ENCODE data around the gene EEA1. TPM values are rescaled to one million over a fixed set of nuclear protein-coding genes. Genes with fewer than 3 reads are reported as not detected.

Gene EEA1
- total and polyA plus RNA-seq, 2 of the 8 experiments (the other 6 are each of a cell fraction or from before 2014, with no cell fraction given), result 1.0 to 18.8 TPM

DNA sequence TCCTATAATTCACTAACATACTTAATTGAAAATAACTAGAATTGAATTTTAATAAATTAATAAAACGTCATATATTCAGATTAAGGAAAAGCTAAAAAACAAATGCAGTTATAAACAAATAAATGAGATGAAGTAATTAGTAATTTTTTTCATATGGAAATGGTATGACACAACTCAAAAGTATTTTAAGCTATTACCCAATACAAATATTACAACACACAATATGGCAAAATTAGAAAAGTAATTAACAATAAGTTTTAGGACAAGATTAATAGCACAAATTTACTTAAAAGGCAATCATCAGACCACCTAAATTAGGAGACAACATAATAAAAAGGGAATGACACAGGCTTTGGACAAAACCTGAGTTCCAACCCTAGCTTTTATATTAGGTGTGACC lies 81.7 kb downstream of the EEA1 start:
- Histone ChIP-seq H4K20me1 (replicated peaks in 1 of 2; ENCODE audit: control insufficient read depth in 1 of 2, insufficient read depth in 2 of 2, low read length in 2 of 2) (no peaks in the 10 kb centered on the region), H3K36me3 (ENCODE audit: control insufficient read depth in 2 of 4, insufficient read depth in 4 of 4, low read length in 3 of 4) (peaks cover 0 to 3% (median 0%) of the 10 kb centered on the region in 4 experiments; a peak in 1 of 8 replicates), H4K5ac (ENCODE audit: insufficient read length, low read depth, low read length) (no peak overlapping the region), H4K91ac (replicated peaks; ENCODE audit: insufficient read length, low read length) (no peak overlapping the region), H3K23me2 (ENCODE audit: low read depth, low read length) (no peaks in the 10 kb centered on the region), H3K27me3 (replicated peaks in 1 of 4; ENCODE audit: control insufficient read depth in 3 of 4, extremely low read depth in 1 of 4, insufficient read depth in 3 of 4, low read length in 3 of 4) (no peaks in the 10 kb centered on the region), H3K56ac (replicated peaks; ENCODE audit: insufficient read length, low read depth, low read length) (no peak overlapping the region), H2BK20ac (ENCODE audit: low read length) (no peak overlapping the region), H3K14ac (ENCODE audit: insufficient read length) (no peak overlapping the region), H3K18ac (ENCODE audit: extremely low read depth, low read length) (no peak overlapping the region), H2BK5ac (ENCODE audit: low read depth, low read length) (no peak overlapping the region), H2AK5ac (ENCODE audit: low read depth, low read length) (no peak overlapping the region), H2BK15ac (ENCODE audit: low read length) (no peak overlapping the region), H2AFZ (ENCODE audit: low read length) (no peak overlapping the region), H3K4me2 (ENCODE audit: insufficient read depth in 1 of 2, low read depth in 2 of 2, low read length in 2 of 2) (no peak overlapping the region), H3K9ac (replicated peaks in 1 of 4; ENCODE audit: extremely low read depth in 1 of 4, low read depth in 3 of 4, low read length in 3 of 4) (no peak overlapping the region), H2BK12ac (ENCODE audit: low read depth, low read length) (no peak overlapping the region), H2BK120ac (replicated peaks; ENCODE audit: low read depth, low read length) (no peak overlapping the region), H3K4me3 (ENCODE audit: extremely low read depth in 1 of 4, insufficient read depth in 2 of 4, low read depth in 3 of 4, low read length in 4 of 4) (no peak overlapping the region), H3K4me1 (replicated peaks in 1 of 4; ENCODE audit: control insufficient read depth in 3 of 4, insufficient read depth in 4 of 4, low read length in 3 of 4) (no peaks in the 10 kb centered on the region), H3K4ac (replicated peaks; ENCODE audit: insufficient read length, low read depth, low read length) (no peak overlapping the region), H3K9me3 (ENCODE audit: insufficient read depth in 2 of 2, low read depth in 1 of 2, low read length in 1 of 2) (no peaks in the 10 kb centered on the region), H3K79me2 (ENCODE audit: control insufficient read depth in 1 of 2, insufficient read depth in 2 of 2, low read length in 2 of 2) (no peaks in the 10 kb centered on the region), H3K27ac (ENCODE audit: low read depth, low read length) (no peak overlapping the region), H4K8ac (ENCODE audit: extremely low read depth, insufficient read depth, low read length) (no peak overlapping the region), H3K79me1 (ENCODE audit: low read depth, low read length) (no peaks in the 10 kb centered on the region), H3K23ac (ENCODE audit: insufficient read length) (no peak overlapping the region)
- CTCF ChIA-PET (ENCODE audit: partially characterized antibody), result interaction anchor here (0.8 kb wide), 1 partner anchor 15 kb away, joined by 3 read pairs; no protein-coding TSS in a partner anchor
- POLR2A ChIA-PET (ENCODE audit: partially characterized antibody), result no interaction called here
- no peak for DNase-seq (ENCODE audit: low read depth in 1 of 2, low spot score in 2 of 2)
- no peak for FAIRE-seq
- TF ChIP-seq POLR2AphosphoS5 (IDR thresholded peaks at IDR 0.05; ENCODE audit: low read depth, low read length) (no peak), SIX5 (IDR thresholded peaks at IDR 0.05; ENCODE audit: low read depth, low read length) (no peak), CTBP2 (IDR thresholded peaks at IDR 0.05; ENCODE audit: borderline replicate concordance, insufficient read depth, insufficient read length, low read length) (no peak), EGR1 (IDR thresholded peaks at IDR 0.05; ENCODE audit: borderline replicate concordance, low read depth, low read length) (no peak), RXRA (IDR thresholded peaks at IDR 0.05; ENCODE audit: insufficient read depth, low read depth, low read length) (no peak), ASH2L (IDR thresholded peaks at IDR 0.05; ENCODE audit: low read length) (no peak), CBX5 (IDR thresholded peaks at IDR 0.05; ENCODE audit: low read depth, low read length) (no peak), ZNF274 (IDR thresholded peaks at IDR 0.05; ENCODE audit: borderline replicate concordance, extremely low read depth, low read length) (no peak), TAF7 (optimal IDR thresholded peaks at IDR 0.05; ENCODE audit: borderline replicate concordance, low read depth, low read length) (no peak), SIN3A (conservative IDR thresholded peaks at IDR 0.05 in 1 of 2, IDR thresholded peaks at IDR 0.05 in 1 of 2; ENCODE audit: low read depth in 1 of 2, low read length in 2 of 2) (no peak), YY1 (IDR thresholded peaks at IDR 0.05; ENCODE audit: low read depth, low read length) (no peak), GABPA (IDR thresholded peaks at IDR 0.05; ENCODE audit: borderline replicate concordance, insufficient read depth, low read length) (no peak), CEBPB (IDR thresholded peaks at IDR 0.05; ENCODE audit: low read depth, low read length) (no peak)
- TF ChIP-seq, protein P1, sequence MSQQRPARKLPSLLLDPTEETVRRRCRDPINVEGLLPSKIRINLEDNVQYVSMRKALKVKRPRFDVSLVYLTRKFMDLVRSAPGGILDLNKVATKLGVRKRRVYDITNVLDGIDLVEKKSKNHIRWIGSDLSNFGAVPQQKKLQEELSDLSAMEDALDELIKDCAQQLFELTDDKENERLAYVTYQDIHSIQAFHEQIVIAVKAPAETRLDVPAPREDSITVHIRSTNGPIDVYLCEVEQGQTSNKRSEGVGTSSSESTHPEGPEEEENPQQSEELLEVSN (IDR thresholded peaks at IDR 0.05), result no peak
- WGBS, 2 experiments (ENCODE audit: extremely low coverage in 1 of 2, insufficient coverage in 1 of 2, insufficient read length in 1 of 2, insufficient replicate concordance in 2 of 2, low coverage in 1 of 2, low lambda C conversion rate in 2 of 2, missing lambda C conversion rate in 1 of 2), result 78% methylated on average over 1 of the region's 1 CpG; no CpG with 5 or more reads in 1 of the 2 experiments

Data from H1 (cell line).